Astrocyte of the spinal cord (primary cell): ENCODE data around the gene EXOC6B.
A peak's percentile ranks its signal among the peaks of the same experiment; 100 is the strongest.

Experiments
- DNase-seq: peaks from one replicate; pipeline ENCODE4 v3.0.0; 2011; ENCODE audit warnings: low read depth, low spot score
- H3K4me3 ChIP-seq: 2 replicates; pipeline ENCODE4 v1.5.1; 2011; ENCODE audit warnings: low read depth, mild to moderate bottlenecking, low read length, moderate library complexity
- in situ Hi-C: cut with HindIII; loops from 2 replicates; pipeline ENCODE4 v1.10.0; 2017; ENCODE audit warnings: low sequenced_read_pairs
- TF ChIP-seq, protein P1 (sequence below): IDR thresholded peaks from 2 replicates; pipeline ENCODE4 v1.5.1; 2012; ENCODE audit warnings: low read depth, mild to moderate bottlenecking, low read length, inconsistent platforms

The EXOC6B gene

DNA sequence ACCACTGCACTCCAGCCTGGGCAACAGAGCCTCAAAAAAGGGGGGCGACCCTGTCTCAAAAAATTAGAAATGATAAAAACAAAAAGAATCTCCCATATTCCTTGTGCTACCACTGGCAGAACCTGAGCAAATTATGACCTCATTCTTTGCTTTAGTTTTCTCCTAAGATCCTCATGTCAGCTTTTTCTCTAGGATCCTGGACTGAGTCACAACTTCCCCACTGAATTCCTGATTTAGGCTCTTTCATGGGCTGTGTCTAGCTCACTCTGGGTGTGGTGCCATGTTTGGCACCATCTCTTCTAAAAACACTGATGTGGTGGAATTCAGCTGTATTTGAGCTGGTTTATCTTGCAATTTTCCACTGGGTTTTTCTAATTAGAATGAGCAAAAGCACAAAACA lies 37.1 kb downstream of the EXOC6B start:
- H3K4me3 ChIP-seq: no peak overlapping the region
- in situ Hi-C loops: no loop called here
- DNase-seq: peak; percentile 58
- TF ChIP-seq, protein P1, sequence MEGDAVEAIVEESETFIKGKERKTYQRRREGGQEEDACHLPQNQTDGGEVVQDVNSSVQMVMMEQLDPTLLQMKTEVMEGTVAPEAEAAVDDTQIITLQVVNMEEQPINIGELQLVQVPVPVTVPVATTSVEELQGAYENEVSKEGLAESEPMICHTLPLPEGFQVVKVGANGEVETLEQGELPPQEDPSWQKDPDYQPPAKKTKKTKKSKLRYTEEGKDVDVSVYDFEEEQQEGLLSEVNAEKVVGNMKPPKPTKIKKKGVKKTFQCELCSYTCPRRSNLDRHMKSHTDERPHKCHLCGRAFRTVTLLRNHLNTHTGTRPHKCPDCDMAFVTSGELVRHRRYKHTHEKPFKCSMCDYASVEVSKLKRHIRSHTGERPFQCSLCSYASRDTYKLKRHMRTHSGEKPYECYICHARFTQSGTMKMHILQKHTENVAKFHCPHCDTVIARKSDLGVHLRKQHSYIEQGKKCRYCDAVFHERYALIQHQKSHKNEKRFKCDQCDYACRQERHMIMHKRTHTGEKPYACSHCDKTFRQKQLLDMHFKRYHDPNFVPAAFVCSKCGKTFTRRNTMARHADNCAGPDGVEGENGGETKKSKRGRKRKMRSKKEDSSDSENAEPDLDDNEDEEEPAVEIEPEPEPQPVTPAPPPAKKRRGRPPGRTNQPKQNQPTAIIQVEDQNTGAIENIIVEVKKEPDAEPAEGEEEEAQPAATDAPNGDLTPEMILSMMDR: no peak

DNA sequence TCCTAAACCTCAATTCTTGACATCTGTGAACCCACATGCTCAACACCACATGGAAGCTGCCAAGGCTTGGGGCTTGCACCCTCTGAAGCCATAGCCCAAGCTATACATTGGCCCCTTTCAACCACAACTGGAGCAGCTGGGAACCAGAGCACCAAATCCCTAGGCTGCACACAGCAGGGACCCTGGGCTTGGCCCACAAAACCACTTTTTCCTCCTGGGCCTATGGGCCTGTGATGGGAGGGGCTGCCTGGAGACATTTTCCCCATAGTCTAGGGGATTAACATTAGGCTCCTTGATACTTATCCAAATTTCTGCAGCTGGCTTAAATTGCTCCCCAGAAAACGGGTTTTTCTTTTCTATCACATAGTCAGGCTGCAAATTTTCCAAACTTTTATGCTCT lies 40.3 kb downstream of the EXOC6B start:
- in situ Hi-C loops: no loop called here
- TF ChIP-seq, protein P1: no peak
- DNase-seq: no peak
- H3K4me3 ChIP-seq: no peak overlapping the region

DNA sequence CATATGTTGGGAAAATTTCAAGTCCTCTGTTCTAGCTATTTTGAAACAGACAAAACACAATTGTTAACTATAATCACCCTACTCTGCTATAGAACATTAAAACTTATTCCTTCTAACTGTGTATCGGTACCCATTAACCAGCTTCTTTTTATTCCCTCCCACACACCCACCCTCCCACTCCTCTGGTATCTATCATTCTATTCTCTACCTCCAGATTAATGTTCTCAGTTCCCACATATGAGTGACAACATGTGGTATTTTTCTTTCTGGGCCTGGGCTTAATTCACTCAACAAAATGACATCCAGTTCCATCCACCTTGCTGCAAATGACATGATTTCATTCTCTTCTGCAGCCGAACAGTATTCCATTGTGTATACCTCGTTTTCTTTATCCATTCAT lies 43.3 kb downstream of the EXOC6B start:
- TF ChIP-seq, protein P1: no peak
- no peak overlapping the region for H3K4me3 ChIP-seq
- DNase-seq: no peak
- in situ Hi-C loops: no loop called here

DNA sequence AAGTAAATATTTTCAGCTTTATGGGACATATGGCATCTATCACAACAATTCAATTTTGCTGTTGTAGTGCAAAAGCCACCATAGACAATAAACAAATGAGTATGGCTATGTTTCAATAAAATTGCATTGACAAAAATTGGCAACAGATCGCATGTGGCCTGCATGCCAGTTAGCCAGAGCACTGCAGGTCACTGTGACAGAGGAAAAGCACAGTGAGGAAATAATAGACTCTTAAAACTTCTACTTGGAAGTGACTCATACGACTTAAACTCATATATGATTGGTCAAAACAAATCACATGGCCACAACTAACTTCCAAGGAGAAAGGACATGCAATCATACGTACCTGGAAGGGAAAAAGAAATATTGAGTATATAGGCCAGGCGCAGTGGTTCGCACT lies 44.4 kb downstream of the EXOC6B start:
- in situ Hi-C loops: no loop called here
- DNase-seq: no peak
- TF ChIP-seq, protein P1: no peak
- H3K4me3 ChIP-seq: no peak overlapping the region

DNA sequence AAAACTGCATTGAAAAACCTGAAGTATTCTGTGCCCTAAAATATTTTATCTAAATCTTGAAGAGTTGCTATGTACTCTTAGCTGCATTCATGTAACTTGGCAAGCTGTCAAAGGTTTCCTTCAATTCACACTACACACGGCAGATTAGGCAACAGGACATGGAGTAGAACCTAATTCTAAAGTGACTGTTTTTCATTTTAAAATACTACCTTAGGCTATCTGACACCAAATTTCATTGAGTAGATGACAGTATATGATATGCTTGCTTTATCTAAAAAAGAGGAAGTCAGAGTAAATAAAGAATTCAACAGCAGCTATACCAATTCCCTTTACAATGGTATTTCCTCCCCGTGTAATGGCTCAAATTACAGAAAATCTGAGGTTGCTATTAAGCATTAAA lies 45.4 kb downstream of the EXOC6B start:
- peak; percentile 50 for DNase-seq
- H3K4me3 ChIP-seq: no peak overlapping the region
- TF ChIP-seq, protein P1: no peak
- in situ Hi-C loops: no loop called here

DNA sequence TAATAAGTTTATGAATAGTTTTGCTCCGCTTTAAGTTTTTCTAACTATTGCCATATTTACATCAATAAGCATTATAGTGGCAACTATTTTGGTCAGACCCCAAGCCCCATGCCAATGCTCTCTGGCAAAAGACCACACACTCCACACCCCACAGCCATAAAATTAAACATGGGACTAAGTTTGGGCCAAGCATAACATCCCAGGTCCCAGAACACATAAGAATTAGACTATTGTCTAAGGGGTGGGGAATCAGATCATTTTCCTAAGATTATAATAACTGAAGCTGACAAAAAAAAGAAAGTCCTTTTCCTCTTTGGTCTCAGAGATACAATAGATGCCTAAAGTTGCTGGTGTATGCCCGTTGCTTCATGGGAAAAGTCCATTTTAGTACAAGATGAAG lies 46.3 kb downstream of the EXOC6B start:
- no peak overlapping the region for H3K4me3 ChIP-seq
- TF ChIP-seq, protein P1: no peak
- in situ Hi-C loops: no loop called here
- no peak for DNase-seq

DNA sequence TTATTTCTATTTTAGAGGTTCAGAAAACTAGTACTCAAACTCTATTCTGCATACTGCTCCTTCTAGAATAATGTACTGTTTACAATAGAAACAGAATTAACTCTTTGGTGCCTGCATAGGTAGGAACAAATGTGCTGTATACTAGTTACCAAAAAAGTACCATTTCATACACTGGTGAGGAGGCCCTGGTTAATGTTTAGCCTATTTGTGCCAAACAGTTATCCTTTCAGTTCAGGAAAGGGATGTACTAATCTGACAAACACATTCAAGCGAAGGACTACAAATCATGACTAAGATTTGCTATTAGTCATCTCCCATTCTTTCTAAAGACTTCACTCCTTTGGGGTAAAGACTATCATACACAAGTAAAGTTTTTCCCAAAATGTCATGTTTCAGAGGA lies 47.4 kb downstream of the EXOC6B start:
- peak; percentile 33 for DNase-seq
- H3K4me3 ChIP-seq: no peak overlapping the region
- TF ChIP-seq, protein P1: no peak
- in situ Hi-C loops: no loop called here
